A673 (cell line): Measurements from ENCODE around the gene RBM19. TPM values are rescaled to one million over a fixed set of nuclear protein-coding genes. Genes with fewer than 3 reads are reported as not detected.

ENCODE experiments used
- Bru-seq: library from RNA; stranded (reverse); fragments of 400-500 nt; gene quantifications from one replicate; lab custom pipeline; 2021; lab: Mats Ljungman, UMichigan
- BruChase-seq, 2 experiments: library from RNA; stranded (reverse); fragments of 400-500 nt; gene quantifications; one replicate each; lab custom pipeline; 2021; lab: Mats Ljungman, UMichigan
- BruUV-seq: library from RNA; stranded (reverse); fragments of 400-500 nt; replicated peaks from 2 replicates; lab custom pipeline; 2021; lab: Mats Ljungman, UMichigan
- CTCF ChIA-PET: fragments of 300-600 bp; sonication (Branson Sonifier 250); formaldehyde crosslinking; loops from one replicate; lab custom pipeline; 2022; ENCODE audit warnings: antibody characterized with exemption; lab: Charles Lee
- POLR2A ChIA-PET: fragments of 300-600 bp; sonication (Branson Sonifier 250); formaldehyde crosslinking; loops from one replicate; lab custom pipeline; 2022; ENCODE audit warnings: antibody characterized with exemption; ENCODE audit not compliant: low non-redundant PET; lab: Charles Lee
- DNase-seq: peaks from one replicate; pipeline ENCODE4 v3.0.0-alpha.2; 2015; ENCODE audit warnings: low spot score
- H3K27ac ChIP-seq: fragments of 200-600 bp; sonication (generic); 2 replicates; pipeline ENCODE4 v1.5.1; 2016; ENCODE audit warnings: mixed run types, low read depth, mild to moderate bottlenecking, mixed read lengths, antibody characterized with exemption, low read length; ENCODE audit not compliant: poor library complexity, severe bottlenecking
- H3K27me3 ChIP-seq: fragments of 200-600 bp; sonication (generic); replicated peaks from 2 replicates; pipeline ENCODE4 v1.6.1; 2017; ENCODE audit warnings: mixed run types, low read depth, mild to moderate bottlenecking, mixed read lengths, antibody characterized with exemption, low read length; ENCODE audit not compliant: insufficient read depth, poor library complexity
- H3K36me3 ChIP-seq: fragments of 200-600 bp; sonication (generic); 2 replicates; pipeline ENCODE4 v1.6.1; 2016; ENCODE audit warnings: mixed run types, mild to moderate bottlenecking, mixed read lengths, antibody characterized with exemption, low read length; ENCODE audit not compliant: insufficient read depth, poor library complexity, severe bottlenecking
- H3K4me1 ChIP-seq: fragments of 200-600 bp; sonication (generic); 2 replicates; pipeline ENCODE4 v1.6.1; 2017; ENCODE audit warnings: mixed run types, mild to moderate bottlenecking, mixed read lengths, antibody characterized with exemption, low read length; ENCODE audit not compliant: insufficient read depth, poor library complexity, severe bottlenecking
- H3K4me3 ChIP-seq: fragments of 200-600 bp; sonication (generic); 2 replicates; pipeline ENCODE4 v1.5.1; 2016; ENCODE audit warnings: low read depth, mixed run types, mild to moderate bottlenecking, mixed read lengths, low read length; ENCODE audit not compliant: poor library complexity, severe bottlenecking
- H3K9me3 ChIP-seq: fragments of 200-600 bp; sonication (generic); 2 replicates; pipeline ENCODE4 v1.6.1; 2016; ENCODE audit warnings: mixed run types, low read depth, mild to moderate bottlenecking, mixed read lengths, antibody characterized with exemption, low read length; ENCODE audit not compliant: poor library complexity, severe bottlenecking
- EZH2 ChIP-seq: fragments of 200-600 bp; sonication (generic); IDR thresholded peaks from 2 replicates; pipeline ENCODE4 v1.6.1; 2017; ENCODE audit warnings: borderline replicate concordance, low read depth, mild to moderate bottlenecking, mixed read lengths, antibody characterized with exemption, low read length; ENCODE audit not compliant: poor library complexity, severe bottlenecking
- intact Hi-C: fragments of 100-400 bp; cut with micrococcal nuclease; formaldehyde crosslinking; loops from one replicate; pipeline ENCODE4 v1.10.0; 2022; ENCODE audit not compliant: unreplicated experiment
- long read RNA-seq: library from polyadenylated mRNA; stranded (forward); transcript quantifications from one replicate; pipeline ENCODE4 v2.0.0, GENCODE V29; 2022
- total RNA-seq: library from RNA; stranded (reverse); gene quantifications from 2 replicates; pipeline ENCODE4 v1.2.3, GENCODE V29; 2021
- TF ChIP-seq, protein P1 (sequence below): fragments of 300-800, 200-600 bp; sonication (generic); conservative IDR thresholded peaks from 2 replicates; pipeline ENCODE4 v1.5.1; 2017; ENCODE audit warnings: low read depth, mild to moderate bottlenecking, antibody characterized with exemption, low read length, moderate library complexity, mixed read lengths

The RBM19 gene, protein sequence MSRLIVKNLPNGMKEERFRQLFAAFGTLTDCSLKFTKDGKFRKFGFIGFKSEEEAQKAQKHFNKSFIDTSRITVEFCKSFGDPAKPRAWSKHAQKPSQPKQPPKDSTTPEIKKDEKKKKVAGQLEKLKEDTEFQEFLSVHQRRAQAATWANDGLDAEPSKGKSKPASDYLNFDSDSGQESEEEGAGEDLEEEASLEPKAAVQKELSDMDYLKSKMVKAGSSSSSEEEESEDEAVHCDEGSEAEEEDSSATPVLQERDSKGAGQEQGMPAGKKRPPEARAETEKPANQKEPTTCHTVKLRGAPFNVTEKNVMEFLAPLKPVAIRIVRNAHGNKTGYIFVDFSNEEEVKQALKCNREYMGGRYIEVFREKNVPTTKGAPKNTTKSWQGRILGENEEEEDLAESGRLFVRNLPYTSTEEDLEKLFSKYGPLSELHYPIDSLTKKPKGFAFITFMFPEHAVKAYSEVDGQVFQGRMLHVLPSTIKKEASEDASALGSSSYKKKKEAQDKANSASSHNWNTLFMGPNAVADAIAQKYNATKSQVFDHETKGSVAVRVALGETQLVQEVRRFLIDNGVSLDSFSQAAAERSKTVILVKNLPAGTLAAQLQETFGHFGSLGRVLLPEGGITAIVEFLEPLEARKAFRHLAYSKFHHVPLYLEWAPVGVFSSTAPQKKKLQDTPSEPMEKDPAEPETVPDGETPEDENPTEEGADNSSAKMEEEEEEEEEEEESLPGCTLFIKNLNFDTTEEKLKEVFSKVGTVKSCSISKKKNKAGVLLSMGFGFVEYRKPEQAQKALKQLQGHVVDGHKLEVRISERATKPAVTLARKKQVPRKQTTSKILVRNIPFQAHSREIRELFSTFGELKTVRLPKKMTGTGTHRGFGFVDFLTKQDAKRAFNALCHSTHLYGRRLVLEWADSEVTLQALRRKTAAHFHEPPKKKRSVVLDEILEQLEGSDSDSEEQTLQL
- total RNA-seq, result 46.0 and 47.1 TPM in 2 replicates
- percentile 68 among the genes with signal in this experiment for Bru-seq, nascent RNA
- BruChase-seq, experiment 1, labeled RNA remaining after a 2-hour chase, result percentile 64 among the genes with signal in this experiment
- percentile 73 among the genes with signal in this experiment for BruChase-seq, experiment 2, labeled RNA remaining after a 6-hour chase
- long read RNA-seq, full-length matches to known transcripts, result 76 of 115 reads
- long read RNA-seq, partial matches to known transcripts, result 9 of 115 reads
- long read RNA-seq, other reads (novel, unspliced or antisense), result 30 of 115 reads

DNA sequence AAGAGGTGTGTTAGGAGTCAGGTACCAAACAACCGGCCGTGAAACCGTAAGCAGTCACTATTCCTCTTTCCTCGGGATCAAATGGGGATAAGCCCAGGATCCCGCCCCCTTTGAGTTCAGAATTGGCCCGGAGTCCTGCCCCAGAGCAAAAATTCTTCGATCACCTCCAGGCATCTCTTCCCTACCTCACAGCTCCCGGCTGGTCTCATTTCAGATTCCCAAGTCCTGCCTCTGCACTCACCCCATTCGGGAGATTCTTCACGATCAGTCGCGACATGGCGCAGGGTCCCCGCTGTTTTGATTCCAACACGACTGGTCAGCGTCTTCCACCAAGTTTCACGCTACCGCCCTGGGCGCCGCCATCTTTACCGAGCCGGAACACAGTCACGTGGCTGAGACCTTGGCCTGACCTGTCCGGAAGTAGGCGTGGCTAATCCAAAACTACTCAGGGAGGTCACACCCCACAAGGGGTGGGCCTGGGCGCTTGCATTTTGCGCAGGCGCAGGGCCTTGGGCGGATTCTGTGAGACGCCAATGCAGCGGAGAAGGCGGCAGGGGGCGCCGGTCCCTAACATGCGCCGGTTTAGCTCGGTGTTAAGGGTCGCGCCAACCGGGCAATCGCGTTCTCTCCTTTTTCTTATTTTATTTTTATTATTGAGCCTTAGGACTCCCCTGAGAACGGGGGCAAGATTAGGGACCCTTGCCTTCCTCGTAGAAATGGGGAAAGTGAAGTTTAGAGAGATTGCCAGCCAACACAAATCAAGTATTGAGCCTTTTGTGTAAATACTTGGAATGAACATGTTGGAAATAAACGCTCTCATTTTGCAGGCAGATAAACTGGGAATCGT, at the start of gene RBM19:
Gene RBM19, minus strand, starts transcription at position 375 of the 847 bp plus-strand sequence. Its CDS starts 98 bp downstream, at position 277.
- ChIA-PET CTCF (interaction anchor here (0.7 to 1.4 kb wide), 2 partner anchors 14 to 804 kb away, joined by 3 read pairs; no protein-coding TSS in a partner anchor), POLR2A (no interaction called here)
- Histone ChIP-seq H3K36me3 (peaks cover 10% of the 10 kb centered on the region), H3K4me3 (peak within 1 kb of the TSS; percentile 84), H3K27ac (peak within 1 kb of the TSS; percentile 61), H3K27me3 (no peaks in the 10 kb centered on the region), H3K4me1 (peaks cover 8% of the 10 kb centered on the region), H3K9me3 (no peaks in the 10 kb centered on the region)
- intact Hi-C loops, result no loop called here
- no peak for TF ChIP-seq EZH2
- TF ChIP-seq, protein P1, sequence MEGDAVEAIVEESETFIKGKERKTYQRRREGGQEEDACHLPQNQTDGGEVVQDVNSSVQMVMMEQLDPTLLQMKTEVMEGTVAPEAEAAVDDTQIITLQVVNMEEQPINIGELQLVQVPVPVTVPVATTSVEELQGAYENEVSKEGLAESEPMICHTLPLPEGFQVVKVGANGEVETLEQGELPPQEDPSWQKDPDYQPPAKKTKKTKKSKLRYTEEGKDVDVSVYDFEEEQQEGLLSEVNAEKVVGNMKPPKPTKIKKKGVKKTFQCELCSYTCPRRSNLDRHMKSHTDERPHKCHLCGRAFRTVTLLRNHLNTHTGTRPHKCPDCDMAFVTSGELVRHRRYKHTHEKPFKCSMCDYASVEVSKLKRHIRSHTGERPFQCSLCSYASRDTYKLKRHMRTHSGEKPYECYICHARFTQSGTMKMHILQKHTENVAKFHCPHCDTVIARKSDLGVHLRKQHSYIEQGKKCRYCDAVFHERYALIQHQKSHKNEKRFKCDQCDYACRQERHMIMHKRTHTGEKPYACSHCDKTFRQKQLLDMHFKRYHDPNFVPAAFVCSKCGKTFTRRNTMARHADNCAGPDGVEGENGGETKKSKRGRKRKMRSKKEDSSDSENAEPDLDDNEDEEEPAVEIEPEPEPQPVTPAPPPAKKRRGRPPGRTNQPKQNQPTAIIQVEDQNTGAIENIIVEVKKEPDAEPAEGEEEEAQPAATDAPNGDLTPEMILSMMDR, result peak; percentile 98
- DNase-seq, result peak; percentile 98
- no TSS peak for BruUV-seq

DNA sequence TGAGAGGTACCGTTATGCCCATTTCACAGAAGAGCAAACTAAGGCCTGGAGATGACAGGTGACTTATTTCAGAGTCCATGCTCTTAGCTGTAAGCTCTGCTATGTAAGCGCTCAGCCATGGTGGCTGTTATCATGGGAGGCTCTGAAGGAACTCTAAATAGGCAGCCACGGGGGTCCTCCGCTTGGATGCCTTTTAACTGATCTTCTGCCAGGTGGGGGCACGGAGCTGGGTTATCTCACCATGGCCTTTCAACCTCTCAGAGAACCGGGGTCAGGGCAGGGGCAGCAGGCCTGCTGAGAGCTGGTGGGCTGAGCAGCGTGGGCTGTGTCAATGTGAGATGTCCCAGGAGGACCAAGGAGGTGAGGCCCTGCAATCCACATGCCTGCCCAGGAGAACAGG, 49.7 kb upstream of the RBM19 start:
- no peak overlapping the region for H3K27ac ChIP-seq
- POLR2A ChIA-PET, result no interaction called here
- CTCF ChIA-PET, result no interaction called here
- no peaks in the 10 kb centered on the region for H3K9me3 ChIP-seq
- intact Hi-C loops, result no loop called here
- no TSS peak for BruUV-seq
- no peak overlapping the region for H3K4me3 ChIP-seq
- DNase-seq, result no peak
- no peaks in the 10 kb centered on the region for H3K36me3 ChIP-seq
- TF ChIP-seq, protein P1, result no peak
- TF ChIP-seq EZH2, result no peak
- no peaks in the 10 kb centered on the region for H3K4me1 ChIP-seq
- peaks cover 3% of the 10 kb centered on the region for H3K27me3 ChIP-seq
